H1 (cell line): Measurements from ENCODE around the gene SAMD4A. TPM values are rescaled to one million over a fixed set of nuclear protein-coding genes. Genes with fewer than 3 reads are reported as not detected.

Experiments used
- CTCF ChIA-PET: fragments of 300-600 bp; sonication (Branson Sonifier 250); formaldehyde crosslinking; loops from one replicate; lab custom pipeline; 2021; ENCODE audit not compliant: partially characterized antibody; lab: Charles Lee
- POLR2A ChIA-PET: fragments of 300-600 bp; sonication (Branson Sonifier 250); formaldehyde crosslinking; loops from one replicate; lab custom pipeline; 2021; ENCODE audit warnings: inconsistent platforms; ENCODE audit not compliant: partially characterized antibody; lab: Charles Lee
- DNase-seq, 2 experiments: peaks; one replicate each; pipeline versions ENCODE4 v3.0.0 to v3.0.0-alpha.2; 2010 to 2022; ENCODE audit warnings: low spot score in 2 of 2, low read depth in 1 of 2, mixed read lengths in 1 of 2
- FAIRE-seq: peaks from 2 replicates; lab custom pipeline; 2011; peaks lifted over from hg19 to GRCh38; lab: Jason Lieb, UNC
- H2AFZ ChIP-seq: 2 replicates; pipeline ENCODE4 v1.8.1; 2012; ENCODE audit warnings: low read length, inconsistent platforms
- H2AK5ac ChIP-seq: 2 replicates; pipeline ENCODE4 v1.6.1; 2013; ENCODE audit warnings: low read depth, low read length
- H2BK120ac ChIP-seq: replicated peaks from 2 replicates; pipeline ENCODE3; 2013; ENCODE audit warnings: low read depth, low read length, inconsistent platforms
- H2BK12ac ChIP-seq: 2 replicates; pipeline ENCODE4 v1.6.1; 2013; ENCODE audit warnings: low read depth, low read length
- H2BK15ac ChIP-seq: 2 replicates; pipeline ENCODE4 v1.6.1; 2013; ENCODE audit warnings: low read length
- H2BK20ac ChIP-seq: 2 replicates; pipeline ENCODE4 v1.6.1; 2013; ENCODE audit warnings: low read length
- H2BK5ac ChIP-seq: 2 replicates; pipeline ENCODE4 v1.6.1; 2013; ENCODE audit warnings: low read depth, low read length
- H3K14ac ChIP-seq: 2 replicates; pipeline ENCODE4 v1.6.1; 2013; ENCODE audit warnings: inconsistent platforms; ENCODE audit not compliant: insufficient read length
- H3K18ac ChIP-seq: 2 replicates; pipeline ENCODE4 v1.6.1; 2013; ENCODE audit warnings: low read length; ENCODE audit errors: extremely low read depth
- H3K23ac ChIP-seq: 2 replicates; pipeline ENCODE4 v1.6.1; 2013; ENCODE audit warnings: inconsistent platforms; ENCODE audit not compliant: insufficient read length
- H3K23me2 ChIP-seq: 2 replicates; pipeline ENCODE4 v1.6.1; 2013; ENCODE audit warnings: low read depth, low read length
- H3K27ac ChIP-seq: 2 replicates; pipeline ENCODE4 v1.6.1; 2011; ENCODE audit warnings: low read depth, low read length, inconsistent platforms
- H3K27me3 ChIP-seq, 4 experiments: replicated peaks in 1 of 4; 1 replicate in 1 of 4; 2 replicates in 3 of 4; pipeline versions ENCODE4 v1.6.1 to v1.8.1; 2011 to 2013; ENCODE audit warnings: low read length in 3 of 4, mild to moderate bottlenecking in 3 of 4, inconsistent platforms in 2 of 4, mixed read lengths in 2 of 4, moderate library complexity in 1 of 4; ENCODE audit not compliant: control insufficient read depth in 3 of 4, insufficient read depth in 3 of 4; ENCODE audit errors: extremely low read depth in 1 of 4
- H3K36me3 ChIP-seq, 4 experiments: 2 replicates each; pipeline versions ENCODE4 v1.6.1 to v1.8.1; 2011 to 2013; ENCODE audit warnings: mild to moderate bottlenecking in 4 of 4, low read length in 3 of 4, moderate library complexity in 2 of 4, control low read depth in 1 of 4, inconsistent platforms in 1 of 4; ENCODE audit not compliant: insufficient read depth in 4 of 4, control insufficient read depth in 2 of 4
- H3K4ac ChIP-seq: replicated peaks from 2 replicates; pipeline ENCODE3; 2013; ENCODE audit warnings: low read length, low read depth, mixed read lengths, inconsistent platforms; ENCODE audit not compliant: insufficient read length
- H3K4me1 ChIP-seq, 4 experiments: replicated peaks in 1 of 4; 1 replicate in 1 of 4; 2 replicates in 3 of 4; pipeline versions ENCODE4 v1.6.1 to v1.8.1; 2011 to 2013; ENCODE audit warnings: low read length in 3 of 4, inconsistent platforms in 2 of 4, mixed read lengths in 1 of 4; ENCODE audit not compliant: insufficient read depth in 4 of 4, control insufficient read depth in 3 of 4
- H3K4me2 ChIP-seq, 2 experiments: 2 replicates each; pipeline versions ENCODE4 v1.6.1 to v1.8.1; 2011 to 2013; ENCODE audit warnings: low read depth in 2 of 2, low read length in 2 of 2, control low read depth in 1 of 2, inconsistent platforms in 1 of 2, mild to moderate bottlenecking in 1 of 2; ENCODE audit not compliant: insufficient read depth in 1 of 2
- H3K4me3 ChIP-seq, 4 experiments: fragments of 200-600, 300-600 bp in 1 of 4; sonication (generic), shearing (Covaris generic), sonication (Bioruptor Twin) in 1 of 4; 2 replicates each; pipeline versions ENCODE4 v1.5.1 to v1.8.1; 2011 to 2016; ENCODE audit warnings: low read length in 4 of 4, low read depth in 3 of 4, control low read depth in 2 of 4, inconsistent platforms in 2 of 4, mild to moderate bottlenecking in 2 of 4, mixed read lengths in 1 of 4, moderate library complexity in 1 of 4; ENCODE audit not compliant: insufficient read depth in 2 of 4; ENCODE audit errors: extremely low read depth in 1 of 4
- H3K56ac ChIP-seq: replicated peaks from 2 replicates; pipeline ENCODE3; 2013; ENCODE audit warnings: low read depth, mild to moderate bottlenecking, mixed read lengths, low read length, inconsistent platforms; ENCODE audit not compliant: insufficient read length
- H3K79me1 ChIP-seq: 2 replicates; pipeline ENCODE4 v1.6.1; 2013; ENCODE audit warnings: low read depth, low read length, control low read depth
- H3K79me2 ChIP-seq, 2 experiments: 2 replicates each; pipeline versions ENCODE4 v1.6.1 to v1.8.1; 2012 to 2013; ENCODE audit warnings: low read length in 2 of 2, mild to moderate bottlenecking in 2 of 2, inconsistent platforms in 1 of 2; ENCODE audit not compliant: insufficient read depth in 2 of 2, control insufficient read depth in 1 of 2
- H3K9ac ChIP-seq, 4 experiments: replicated peaks in 1 of 4; 1 replicate in 1 of 4; 2 replicates in 3 of 4; pipeline versions ENCODE4 v1.6.1 to v1.8.1; 2011 to 2013; ENCODE audit warnings: low read depth in 3 of 4, low read length in 3 of 4, control low read depth in 2 of 4, mild to moderate bottlenecking in 2 of 4, moderate library complexity in 2 of 4, inconsistent platforms in 1 of 4; ENCODE audit errors: extremely low read depth in 1 of 4
- H3K9me3 ChIP-seq, 2 experiments: 2 replicates each; pipeline versions ENCODE4 v1.6.1 to v1.8.1; 2012 to 2013; ENCODE audit warnings: mild to moderate bottlenecking in 2 of 2, moderate library complexity in 2 of 2, control low read depth in 1 of 2, inconsistent platforms in 1 of 2, low read depth in 1 of 2, low read length in 1 of 2, mixed read lengths in 1 of 2; ENCODE audit not compliant: insufficient read depth in 2 of 2
- H4K20me1 ChIP-seq, 2 experiments: replicated peaks in 1 of 2; 2 replicates each; pipeline versions ENCODE3 to v1.8.1; 2011 to 2013; ENCODE audit warnings: inconsistent platforms in 2 of 2, low read length in 2 of 2, mild to moderate bottlenecking in 1 of 2; ENCODE audit not compliant: insufficient read depth in 2 of 2, control insufficient read depth in 1 of 2
- H4K5ac ChIP-seq: 2 replicates; pipeline ENCODE4 v1.6.1; 2013; ENCODE audit warnings: low read length, low read depth, mixed read lengths, inconsistent platforms; ENCODE audit not compliant: insufficient read length
- H4K8ac ChIP-seq: 2 replicates; pipeline ENCODE4 v1.8.0; 2013; ENCODE audit warnings: mild to moderate bottlenecking, moderate library complexity, low read length, inconsistent platforms; ENCODE audit not compliant: insufficient read depth; ENCODE audit errors: extremely low read depth
- H4K91ac ChIP-seq: replicated peaks from 2 replicates; pipeline ENCODE3; 2013; ENCODE audit warnings: low read length, mixed read lengths, inconsistent platforms; ENCODE audit not compliant: insufficient read length
- BRCA1 ChIP-seq: IDR thresholded peaks from 2 replicates; pipeline ENCODE4 v1.6.1; 2012; ENCODE audit warnings: low read depth, low read length, improper control_type of control experiment
- GTF2F1 ChIP-seq: IDR thresholded peaks from 2 replicates; pipeline ENCODE4 v1.6.1; 2012; ENCODE audit warnings: low read depth, low read length, improper control_type of control experiment, borderline replicate concordance
- HDAC6 ChIP-seq: IDR thresholded peaks from one replicate; pipeline ENCODE4 v1.7.1; 2012; ENCODE audit warnings: low read depth, mild to moderate bottlenecking, inconsistent platforms, low read length, moderate library complexity
- NRF1 ChIP-seq: IDR thresholded peaks from 2 replicates; pipeline ENCODE4 v1.6.1; 2011; ENCODE audit warnings: mild to moderate bottlenecking, low read depth, low read length, improper control_type of control experiment
- WGBS, 2 experiments: shearing (Covaris generic) in 1 of 2; methylation state at CpG; one replicate each; pipeline versions ENCODE4 v1.1.6 to v1.1.7; 2013 to 2015; ENCODE audit warnings: low lambda C conversion rate in 2 of 2, mixed read lengths in 2 of 2, inconsistent platforms in 1 of 2, low coverage in 1 of 2, missing lambda C conversion rate in 1 of 2; ENCODE audit not compliant: insufficient replicate concordance in 2 of 2, insufficient coverage in 1 of 2, insufficient read length in 1 of 2; ENCODE audit errors: extremely low coverage in 1 of 2, missing lambda C conversion rate in 1 of 2; 5-methylcytosine and 5-hydroxymethylcytosine counted together
- polyA plus RNA-seq, 7 experiments: library from polyadenylated mRNA; depleted of rRNA in 3 of 7; stranded (reverse) in 5 of 7; unstranded in 2 of 7; fragments of >200 nt in 5 of 7; fragments of 200-250 nt in 2 of 7; gene quantifications; 1 replicate in 5 of 7; 2 replicates in 1 of 7; 4 replicates in 1 of 7; pipeline versions ENCODE4 v1.2.1 to v1.2.3, GENCODE V29; 2011 to 2013; ENCODE audit warnings: missing spikeins in 2 of 7, mixed read lengths in 2 of 7
- total RNA-seq: library from RNA; stranded (reverse); fragmentation: NEBNext Ultra II Directional; extraction: Animal tissue kit (Norgen Biotek cat#: 25700); gene quantifications from 2 replicates; pipeline ENCODE4 v1.2.1, GENCODE V29; 2021

SAMD4A gene
- total and polyA plus RNA-seq, 2 of the 8 experiments (the other 6 are each of a cell fraction or from before 2014, with no cell fraction given) = 2.4 to 12.3 TPM

DNA sequence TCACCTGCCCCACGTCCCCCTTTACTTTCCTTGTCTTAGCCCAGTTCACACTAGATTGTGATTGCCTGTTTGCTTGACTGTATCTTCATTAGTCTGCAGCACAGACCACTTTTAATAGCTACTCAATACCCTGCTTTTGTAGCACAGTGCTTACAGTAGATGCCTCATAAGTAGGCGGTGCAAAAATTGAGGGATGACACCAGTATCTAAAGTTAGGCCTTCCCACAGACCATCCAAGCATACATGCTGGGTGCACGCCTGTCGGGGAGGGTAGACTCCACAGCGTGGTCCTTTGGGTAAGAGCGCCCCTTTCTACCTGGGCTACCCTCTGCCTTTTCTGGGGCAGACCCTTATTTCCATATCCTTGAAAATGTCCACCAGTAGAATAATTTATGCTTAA, 194.9 kb downstream of the SAMD4A start:
- Histone ChIP-seq H3K23ac (no peak overlapping the region), H3K23me2 (no peaks in the 10 kb centered on the region), H3K56ac (no peak overlapping the region), H2BK12ac (no peak overlapping the region), H2AFZ (no peak overlapping the region), H3K4me1 (no peaks in the 10 kb centered on the region), H3K4ac (no peak overlapping the region), H2AK5ac (no peak overlapping the region), H3K79me2 (no peaks in the 10 kb centered on the region), H3K14ac (no peak overlapping the region), H3K4me2 (no peak overlapping the region), H2BK15ac (no peak overlapping the region), H3K79me1 (no peaks in the 10 kb centered on the region; the same call in 1 of the 2 replicates), H3K18ac (no peak overlapping the region), H3K27ac (no peak overlapping the region), H4K20me1 (no peaks in the 10 kb centered on the region), H2BK120ac (no peak overlapping the region), H4K8ac (no peak overlapping the region), H2BK20ac (no peak overlapping the region), H4K91ac (no peak overlapping the region), H3K9me3 (no peaks in the 10 kb centered on the region), H3K27me3 (no peaks in the 10 kb centered on the region), H3K9ac (no peak overlapping the region), H3K36me3 (0 out of 8 replicates have a peak, but pooled peaks cover 0 to 2% (median 0%) of the 10 kb centered on the region in 4 experiments), H4K5ac (no peak overlapping the region), H2BK5ac (no peak overlapping the region), H3K4me3 (no peak overlapping the region)
- 93% methylated on average over 6 of the region's 6 CpGs; no CpG with 5 or more reads in 1 of the 2 experiments for WGBS, 2 experiments
- FAIRE-seq (no peak), DNase-seq (no peak)
- CTCF ChIA-PET = interaction anchor here (1.0 to 1.9 kb wide), 4 partner anchors 12 to 37 kb away, joined by 3 to 10 read pairs (median 3); no protein-coding TSS in a partner anchor
- POLR2A ChIA-PET = interaction anchor here (1.4 to 2.1 kb wide), 2 partner anchors 13 to 21 kb away, joined by 3 to 4 read pairs; no protein-coding TSS in a partner anchor
- TF ChIP-seq BRCA1 = no peak
- no peak for TF ChIP-seq NRF1
- no peak for TF ChIP-seq HDAC6
- TF ChIP-seq GTF2F1 = no peak
